IMR-90 (cell line): ENCODE measurements around the gene RHOC. TPM values are rescaled to one million over a fixed set of nuclear protein-coding genes. Genes with fewer than 3 reads are reported as not detected.

Experiments used
- ATAC-seq: fragments of 200-7000 bp; cut with Tn5 transposase; 2 replicates; pipeline ENCODE4 v1.9.1; 2020; ENCODE audit warnings: low read depth, mild to moderate bottlenecking, moderate library complexity
- BruUV-seq: library from RNA; stranded (reverse); fragments of 400-500 nt; replicated peaks from 2 replicates; lab custom pipeline; 2021; lab: Mats Ljungman, UMichigan
- CTCF ChIA-PET: fragments of 300-600 bp; formaldehyde crosslinking; extraction: SDS; loops from one replicate; lab custom pipeline; 2021; ENCODE audit warnings: antibody characterized with exemption; lab: Yijun Ruan, JAX
- POLR2A ChIA-PET: fragments of 300-600 bp; sonication (Branson Sonifier 250); formaldehyde crosslinking; loops from one replicate; lab custom pipeline; 2022; ENCODE audit warnings: antibody characterized with exemption; ENCODE audit not compliant: unreplicated experiment; lab: Charles Lee
- DNase-seq: peaks from one replicate; pipeline ENCODE4 v3.0.0; 2013
- H2AFZ ChIP-seq: replicated peaks from 2 replicates; pipeline ENCODE3; 2013; ENCODE audit warnings: low read length, mild to moderate bottlenecking; ENCODE audit not compliant: poor library complexity
- H2AK5ac ChIP-seq: 2 replicates; pipeline ENCODE4 v1.6.1; 2013; ENCODE audit warnings: low read depth, low read length, inconsistent platforms
- H2AK9ac ChIP-seq: replicated peaks from 2 replicates; pipeline ENCODE3; 2013; ENCODE audit warnings: mild to moderate bottlenecking, low read depth, low read length, moderate library complexity; ENCODE audit not compliant: poor library complexity
- H2BK120ac ChIP-seq: 2 replicates; pipeline ENCODE4 v1.6.1; 2013; ENCODE audit warnings: low read depth, low read length, inconsistent platforms
- H2BK15ac ChIP-seq: 3 replicates; pipeline ENCODE4 v1.6.1; 2013; ENCODE audit warnings: low read depth, low read length, inconsistent platforms
- H2BK20ac ChIP-seq: 2 replicates; pipeline ENCODE4 v1.6.1; 2013; ENCODE audit warnings: low read depth, mild to moderate bottlenecking, inconsistent platforms, low read length, moderate library complexity
- H2BK5ac ChIP-seq: 2 replicates; pipeline ENCODE4 v1.6.1; 2013; ENCODE audit warnings: mild to moderate bottlenecking, low read depth, low read length, inconsistent platforms; ENCODE audit not compliant: poor library complexity, severe bottlenecking
- H3K14ac ChIP-seq: replicated peaks from 2 replicates; pipeline ENCODE4 v1.6.1; 2013; ENCODE audit warnings: low read depth, low read length, inconsistent platforms
- H3K18ac ChIP-seq: 2 replicates; pipeline ENCODE4 v1.6.1; 2013; ENCODE audit warnings: low read depth, low read length, control low read depth
- H3K23ac ChIP-seq: 2 replicates; pipeline ENCODE4 v1.6.1; 2013; ENCODE audit warnings: low read depth, low read length, inconsistent platforms
- H3K27ac ChIP-seq: 2 replicates; pipeline ENCODE4 v1.5.1; 2013; ENCODE audit warnings: mild to moderate bottlenecking, control low read depth, low read length; ENCODE audit not compliant: insufficient read depth
- H3K27me3 ChIP-seq: 2 replicates; pipeline ENCODE4 v1.6.1; 2013; ENCODE audit warnings: low read length; ENCODE audit not compliant: control insufficient read depth, insufficient read depth
- H3K36me3 ChIP-seq: 2 replicates; pipeline ENCODE4 v1.6.1; 2013; ENCODE audit warnings: low read length, mixed read lengths; ENCODE audit not compliant: control insufficient read depth, insufficient read depth
- H3K4ac ChIP-seq: 2 replicates; pipeline ENCODE4 v1.6.1; 2013; ENCODE audit warnings: low read depth, low read length, inconsistent platforms
- H3K4me1 ChIP-seq: 2 replicates; pipeline ENCODE4 v1.6.1; 2013; ENCODE audit warnings: low read length, mixed read lengths; ENCODE audit not compliant: control insufficient read depth, insufficient read depth
- H3K4me2 ChIP-seq: 2 replicates; pipeline ENCODE4 v1.6.1; 2013; ENCODE audit warnings: low read depth, mild to moderate bottlenecking, control low read depth, low read length, moderate library complexity
- H3K4me3 ChIP-seq: 2 replicates; pipeline ENCODE4 v1.5.1; 2013; ENCODE audit warnings: low read depth, mild to moderate bottlenecking, control low read depth, low read length, moderate library complexity; ENCODE audit not compliant: insufficient read depth
- H3K56ac ChIP-seq: 2 replicates; pipeline ENCODE4 v1.6.1; 2013; ENCODE audit warnings: low read length, inconsistent platforms; ENCODE audit not compliant: insufficient read depth; ENCODE audit errors: extremely low read depth
- H3K79me1 ChIP-seq, 2 experiments: 2 replicates each; pipeline ENCODE4 v1.6.1; 2013; ENCODE audit warnings: low read length in 2 of 2, inconsistent platforms in 1 of 2, low read depth in 1 of 2
- H3K9ac ChIP-seq: 2 replicates; pipeline ENCODE4 v1.6.1; 2013; ENCODE audit warnings: low read depth, low read length, control low read depth
- H3K9me1 ChIP-seq: 2 replicates; pipeline ENCODE4 v1.6.1; 2013; ENCODE audit warnings: low read length, inconsistent platforms; ENCODE audit not compliant: insufficient read depth
- H3K9me3 ChIP-seq: 2 replicates; pipeline ENCODE4 v1.6.1; 2013; ENCODE audit warnings: low read length; ENCODE audit not compliant: control insufficient read depth, insufficient read depth
- H4K20me1 ChIP-seq: 2 replicates; pipeline ENCODE4 v1.6.1; 2013; ENCODE audit warnings: low read length, inconsistent platforms; ENCODE audit not compliant: insufficient read depth
- H4K5ac ChIP-seq: 2 replicates; pipeline ENCODE4 v1.6.1; 2013; ENCODE audit warnings: mild to moderate bottlenecking, low read depth, low read length, control low read depth
- H4K8ac ChIP-seq, 2 experiments: 2 replicates each; pipeline ENCODE4 v1.6.1; 2013; ENCODE audit warnings: low read depth in 2 of 2, low read length in 2 of 2, control low read depth in 1 of 2, inconsistent platforms in 1 of 2
- H4K91ac ChIP-seq: 2 replicates; pipeline ENCODE4 v1.6.1; 2013; ENCODE audit warnings: low read depth, low read length, inconsistent platforms; ENCODE audit not compliant: insufficient read depth
- FOS ChIP-seq: fragments of 150-350 bp; IDR thresholded peaks from 2 replicates; pipeline ENCODE4 v1.6.1; 2016; ENCODE audit warnings: low read depth, low read length
- MAZ ChIP-seq: IDR thresholded peaks from 2 replicates; pipeline ENCODE4 v1.6.1; 2012; ENCODE audit warnings: low read depth, mild to moderate bottlenecking, low read length, improper control_type of control experiment, moderate library complexity, borderline replicate concordance
- RAD21 ChIP-seq: IDR thresholded peaks from 2 replicates; pipeline ENCODE4 v1.6.1; 2012; ENCODE audit warnings: low read length, improper control_type of control experiment
- WGBS, 2 experiments: methylation state at CpG; one replicate each; pipeline versions ENCODE4 v1.1.5 to v1.1.7; 2013; ENCODE audit warnings: missing lambda C conversion rate in 2 of 2; ENCODE audit not compliant: insufficient read length in 1 of 2; ENCODE audit errors: extremely low coverage in 2 of 2; 5-methylcytosine and 5-hydroxymethylcytosine counted together
- dilution Hi-C: fragments of 300-500 bp; cut with HindIII; formaldehyde crosslinking; loops from one replicate; pipeline ENCODE4 v1.14.3; 2018; ENCODE audit warnings: low sequenced_read_pairs; ENCODE audit not compliant: unreplicated experiment
- in situ Hi-C: fragments of 300-500 bp; cut with MboI; formaldehyde crosslinking; loops from 3 replicates; pipeline ENCODE4 v1.14.3; 2019; ENCODE audit warnings: low sequenced_read_pairs, inconsistent platforms, mixed read lengths
- intact Hi-C: fragments of 100-400 bp; cut with micrococcal nuclease; formaldehyde crosslinking; loops from 2 replicates; pipeline ENCODE4 v1.10.0; 2022
- polyA plus RNA-seq, 3 experiments: library from polyadenylated mRNA; depleted of rRNA; stranded (reverse); fragments of >200 nt; gene quantifications; 2 replicates each; pipeline ENCODE4 v1.2.3, GENCODE V29; 2012; ENCODE audit warnings: low replicate concordance in 1 of 3
- total RNA-seq: library from RNA; depleted of rRNA; stranded (reverse); fragments of >200 nt; gene quantifications from 2 replicates; pipeline ENCODE4 v1.2.3, GENCODE V29; 2012

RHOC gene
- total and polyA plus RNA-seq, 2 of the 4 experiments (the other 2 are of a cell fraction): 764 to 839 TPM

GRCh38 chr1:112735752-112736151 lies 28.8 kb upstream of the RHOC start:
- no CpG with 5 or more reads among the region's 1 CpG for WGBS, 2 experiments
- in situ Hi-C loops (no loop called here), intact Hi-C loops (no loop called here), dilution Hi-C loops (no loop called here)
- H3K23ac ChIP-seq: no peak overlapping the region
- no peak overlapping the region for H2AK5ac ChIP-seq
- H3K27me3 ChIP-seq: no peaks in the 10 kb centered on the region
- H3K14ac ChIP-seq: no peak overlapping the region
- H2BK15ac ChIP-seq: no peak overlapping the region
- H3K4ac ChIP-seq: peak overlapping the region; percentile 48; the same call in 1 of the 2 replicates
- no peak overlapping the region for H3K9ac ChIP-seq
- H3K18ac ChIP-seq: no peak overlapping the region; the same call in 1 of the 2 replicates
- H3K4me2 ChIP-seq: no peak overlapping the region
- ChIA-PET POLR2A (no interaction called here), CTCF (interaction anchor here (0.5 to 0.9 kb wide), 2 partner anchors 9 to 122 kb away, joined by 3 read pairs; no protein-coding TSS in a partner anchor)
- H3K4me3 ChIP-seq: no peak overlapping the region
- H2AFZ ChIP-seq: no peak overlapping the region
- H3K36me3 ChIP-seq: no peaks in the 10 kb centered on the region
- H3K27ac ChIP-seq: no peak overlapping the region
- H2BK20ac ChIP-seq: peak overlapping the region; percentile 22; the same call in 1 of the 2 replicates
- H4K20me1 ChIP-seq: no peaks in the 10 kb centered on the region
- no peaks in the 10 kb centered on the region for H3K79me1 ChIP-seq
- H4K8ac ChIP-seq: no peak overlapping the region
- H3K9me1 ChIP-seq: 0 out of 2 replicates have a peak, but pooled peaks cover 3% of the 10 kb centered on the region
- H3K9me3 ChIP-seq: no peaks in the 10 kb centered on the region
- TF ChIP-seq RAD21 (no peak), MAZ (no peak), FOS (peak; percentile 90)
- BruUV-seq: no TSS peak
- no peak overlapping the region for H3K56ac ChIP-seq
- H2AK9ac ChIP-seq: no peak overlapping the region
- H2BK5ac ChIP-seq: peak overlapping the region; percentile 86
- no peak overlapping the region for H4K91ac ChIP-seq
- ATAC-seq: peak; percentile 79
- H4K5ac ChIP-seq: no peak overlapping the region
- DNase-seq: peak; percentile 94
- peaks cover 6% of the 10 kb centered on the region; the same call in 1 of the 2 replicates for H3K4me1 ChIP-seq
- H2BK120ac ChIP-seq: peak overlapping the region; percentile 60; the same call in 1 of the 2 replicates
